ENCODE data around the gene ACSF3. TPM values are rescaled to one million over a fixed set of nuclear protein-coding genes. Genes with fewer than 3 reads are reported as not detected.

ACSF3 gene
- total RNA-seq, 4 donors from 2014 or later = 29.9 to 48.0 (median 40.3) TPM

GRCh38 chr16:89140981-89141883 is 47.6 kb downstream of the ACSF3 start:
- WGBS, 2 donors = 78 to 83% methylated on average over 25 to 31 of the region's 31 CpGs
- no peaks in the 10 kb centered on the region for H3K27me3 ChIP-seq
- H3K4me3 ChIP-seq = no peak overlapping the region
- TF ChIP-seq CTCF (IDR thresholded peaks at IDR 0.05) (no peak), POLR2A (IDR thresholded peaks at IDR 0.05) (no peak), EP300 (IDR thresholded peaks at IDR 0.05) (no peak)
- no peaks in the 10 kb centered on the region for H3K4me1 ChIP-seq
- H3K36me3 ChIP-seq = peaks cover 7 to 96% (median 11%) of the 10 kb centered on the region in 3 donors
- H3K9me3 ChIP-seq = no peaks in the 10 kb centered on the region
- no peak for DNase-seq (ENCODE audit: low spot score in 2 of 2)
- no peak overlapping the region for H3K27ac ChIP-seq

DNA sequence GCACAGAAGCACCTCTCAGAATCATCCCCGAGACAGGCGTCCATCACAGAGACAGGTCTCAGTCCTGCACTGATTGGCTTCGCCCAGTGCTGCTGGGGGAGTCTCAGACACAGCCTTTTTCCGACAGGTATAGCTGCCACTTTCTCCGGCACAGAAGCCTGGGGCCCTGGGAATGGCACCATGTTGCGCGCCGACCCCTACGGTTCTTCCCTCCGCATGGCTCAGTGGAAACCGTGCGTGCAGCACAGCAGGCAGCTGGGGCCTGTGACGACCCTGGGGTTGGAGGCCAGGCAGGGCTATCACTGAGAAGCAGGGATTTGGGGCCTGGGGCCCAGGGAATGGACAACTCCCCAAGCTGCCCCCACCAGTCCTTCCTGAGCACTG is 48.2 kb downstream of the ACSF3 start:
- 92 to 94% methylated on average over 8 to 13 of the region's 13 CpGs for WGBS, 2 donors

DNA sequence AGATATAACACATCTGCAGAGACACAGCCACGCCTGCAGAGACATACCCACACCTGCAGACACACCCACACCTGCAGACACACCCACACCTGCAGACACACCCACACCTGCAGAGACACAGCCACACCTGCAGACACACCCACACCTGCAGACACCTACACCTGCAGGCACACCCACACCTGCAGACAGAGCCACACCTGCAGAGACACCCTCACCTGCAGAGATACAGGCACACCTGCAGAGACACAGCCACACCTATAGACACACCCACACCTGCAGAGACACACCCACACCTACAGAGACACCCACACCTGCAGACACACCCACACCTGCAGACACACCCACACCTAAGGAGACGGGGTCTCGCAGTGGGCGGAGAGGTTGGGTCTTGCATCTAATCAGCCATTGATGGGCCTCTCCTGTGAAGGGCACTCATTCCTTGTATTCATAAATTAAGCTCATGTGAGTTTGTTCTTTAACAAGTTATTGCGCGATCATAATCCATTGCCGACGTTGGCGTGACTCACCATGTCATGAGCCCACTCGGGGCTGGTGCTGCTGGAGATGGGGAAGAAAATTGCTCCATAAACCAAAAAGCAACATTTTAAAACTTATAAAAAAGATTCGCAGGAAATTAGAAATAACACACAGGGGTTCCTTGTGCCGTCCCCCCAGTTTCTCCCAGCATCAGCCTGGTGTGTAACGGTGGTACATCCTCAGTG is 49.0 kb downstream of the ACSF3 start:
- Histone ChIP-seq H3K9me3 (no peaks in the 10 kb centered on the region), H3K4me1 (no peaks in the 10 kb centered on the region), H3K27ac (no peak overlapping the region), H3K27me3 (no peaks in the 10 kb centered on the region), H3K36me3 (peaks cover 8 to 93% (median 15%) of the 10 kb centered on the region in 3 donors), H3K4me3 (no peak overlapping the region)
- TF ChIP-seq CTCF (IDR thresholded peaks at IDR 0.05) (no peak), EP300 (IDR thresholded peaks at IDR 0.05) (no peak), POLR2A (IDR thresholded peaks at IDR 0.05) (no peak)
- no peak for DNase-seq (ENCODE audit: low spot score in 2 of 2)
- WGBS, 2 donors = 89 to 90% methylated on average over 12 of the region's 13 CpGs

More for the DNA sequence above, 48.2 kb downstream of the ACSF3 start:
- no peak overlapping the region for H3K27ac ChIP-seq
- H3K4me3 ChIP-seq = no peak overlapping the region
- H3K9me3 ChIP-seq = no peaks in the 10 kb centered on the region
- no peak for DNase-seq (ENCODE audit: low spot score in 2 of 2)
- H3K36me3 ChIP-seq = peaks cover 8 to 96% (median 15%) of the 10 kb centered on the region in 3 donors
- no peaks in the 10 kb centered on the region for H3K4me1 ChIP-seq
- H3K27me3 ChIP-seq = no peaks in the 10 kb centered on the region
- TF ChIP-seq POLR2A (IDR thresholded peaks at IDR 0.05) (no peak), CTCF (IDR thresholded peaks at IDR 0.05) (no peak), EP300 (IDR thresholded peaks at IDR 0.05) (no peak)

- peaks cover 8 to 93% (median 15%) of the 10 kb centered on the region in 3 donors for H3K36me3 ChIP-seq
- H3K27ac ChIP-seq = no peak overlapping the region
- H3K9me3 ChIP-seq = no peaks in the 10 kb centered on the region
- no peak for TF ChIP-seq EP300 (IDR thresholded peaks at IDR 0.05)
- no peak for TF ChIP-seq CTCF (IDR thresholded peaks at IDR 0.05)
- no peak for TF ChIP-seq POLR2A (IDR thresholded peaks at IDR 0.05)
- 93% methylated on average over 14 to 17 of the region's 17 CpGs for WGBS, 2 donors
- no peak for DNase-seq (ENCODE audit: low spot score in 2 of 2)
- no peak overlapping the region for H3K4me3 ChIP-seq
- H3K4me1 ChIP-seq = no peaks in the 10 kb centered on the region
- no peaks in the 10 kb centered on the region for H3K27me3 ChIP-seq
Observed at GRCh38 chr16:89143201-89143741, 49.6 kb downstream of the ACSF3 start.
